A549 (cell line): ENCODE results near the gene MON1A. TPM values are rescaled to one million over a fixed set of nuclear protein-coding genes. Genes with fewer than 3 reads are reported as not detected.

Source experiments
- ATAC-seq, 2 experiments: fragments of 200-7000 bp in 1 of 2; fragments of >200 bp in 1 of 2; cut with Nextera tagmentation in 1 of 2; cut with Tn5 transposase in 1 of 2; 3 replicates each; pipeline versions ENCODE4 v1.8.0 to v1.9.1; 2018 to 2020; ENCODE audit warnings: mild to moderate bottlenecking in 1 of 2, moderate library complexity in 1 of 2
- CTCF ChIA-PET: fragments of 300-600 bp; sonication (Branson Sonifier 250); formaldehyde crosslinking; extraction: SDS; loops from one replicate; lab custom pipeline; 2021; ENCODE audit warnings: antibody characterized with exemption, inconsistent platforms; lab: Yijun Ruan, JAX
- POLR2A ChIA-PET: fragments of 350-600 bp; formaldehyde crosslinking; extraction: SDS; loops from one replicate; lab custom pipeline; 2021; ENCODE audit warnings: antibody characterized with exemption, inconsistent platforms; lab: Yijun Ruan, JAX
- DNase-seq, 2 experiments: peaks; one replicate each; pipeline versions ENCODE4 v3.0.0 to v3.0.0-alpha.2; 2011 to 2016; ENCODE audit warnings: low read depth in 1 of 2, low spot score in 1 of 2
- FAIRE-seq: peaks from 2 replicates; lab custom pipeline; 2011; peaks lifted over from hg19 to GRCh38; lab: Jason Lieb, UNC
- H3K27ac ChIP-seq, 2 experiments: fragments of >200 bp; sonication (Bioruptor Twin); formaldehyde crosslinking; 3 replicates each; pipeline ENCODE4 v1.5.1; 2016 to 2017
- H3K4me1 ChIP-seq: fragments of >200 bp; sonication (Bioruptor Twin); formaldehyde crosslinking; 3 replicates; pipeline ENCODE4 v1.6.1; 2016
- H3K4me2 ChIP-seq: fragments of >200 bp; sonication (Bioruptor Twin); formaldehyde crosslinking; 3 replicates; pipeline ENCODE4 v1.6.1; 2016
- H3K4me3 ChIP-seq: fragments of >200 bp; sonication (Bioruptor Twin); formaldehyde crosslinking; 3 replicates; pipeline ENCODE4 v1.5.1; 2016
- H3K9me3 ChIP-seq: fragments of >200 bp; sonication (Bioruptor Twin); formaldehyde crosslinking; 3 replicates; pipeline ENCODE4 v1.6.1; 2016
- BHLHE40 ChIP-seq: IDR thresholded peaks from 2 replicates; pipeline ENCODE4 v1.6.1; 2012; ENCODE audit warnings: low read depth, low read length, inconsistent platforms
- CEBPB ChIP-seq, 2 experiments: fragments of >200 bp in 1 of 2; sonication (Bioruptor Twin) in 1 of 2; formaldehyde crosslinking in 1 of 2; IDR thresholded peaks; 2 replicates each; pipeline ENCODE4 v1.6.1; 2012 to 2016
- CTCF ChIP-seq: fragments of >200 bp; sonication (Bioruptor Twin); formaldehyde crosslinking; IDR thresholded peaks from 3 replicates; pipeline ENCODE4 v1.5.1; 2016
- EHMT2 ChIP-seq: fragments of 200-600 bp; sonication (generic); IDR thresholded peaks from 2 replicates; pipeline ENCODE4 v1.6.1; 2016; ENCODE audit warnings: antibody characterized with exemption, low read depth, mild to moderate bottlenecking, moderate library complexity
- ELK1 ChIP-seq: fragments of 150-350 bp; IDR thresholded peaks from 2 replicates; pipeline ENCODE4 v1.6.1; 2014; ENCODE audit warnings: low read depth, mild to moderate bottlenecking, low read length
- HDAC2 ChIP-seq: fragments of 200-600 bp; sonication (generic); IDR thresholded peaks from 2 replicates; pipeline ENCODE4 v1.6.1; 2016
- HES2 ChIP-seq: fragments of >200 bp; sonication (Bioruptor Twin); formaldehyde crosslinking; IDR thresholded peaks from 2 replicates; pipeline ENCODE4 v1.6.1; 2016
- HEYL ChIP-seq: fragments of 250-450 bp; sonication (Bioruptor Pico); IDR thresholded peaks from 2 replicates; pipeline ENCODE4 v1.8.0; 2021; ENCODE audit warnings: mild to moderate bottlenecking, moderate library complexity
- HOXA7 ChIP-seq: fragments of 250-450 bp; sonication (Bioruptor Pico); IDR thresholded peaks from 2 replicates; pipeline ENCODE4 v1.5.0; 2020; ENCODE audit warnings: mild to moderate bottlenecking, moderate library complexity
- KDM1A ChIP-seq: fragments of 200-600 bp; sonication (generic); IDR thresholded peaks from 2 replicates; pipeline ENCODE4 v1.6.1; 2016; ENCODE audit warnings: low read depth, mild to moderate bottlenecking
- KDM5A ChIP-seq: fragments of 200-600 bp; sonication (generic); IDR thresholded peaks from 2 replicates; pipeline ENCODE4 v1.6.1; 2016; ENCODE audit warnings: antibody characterized with exemption, mild to moderate bottlenecking
- MAFK ChIP-seq: fragments of 450-650 bp; IDR thresholded peaks from 2 replicates; pipeline ENCODE4 v1.6.1; 2014; ENCODE audit not compliant: partially characterized antibody
- MYC ChIP-seq: IDR thresholded peaks from 2 replicates; pipeline ENCODE4 v1.6.1; 2012; ENCODE audit warnings: mild to moderate bottlenecking, inconsistent platforms, low read length, improper control_type of control experiment, borderline replicate concordance
- NPAS2 ChIP-seq: fragments of 250-450 bp; sonication (Bioruptor Pico); IDR thresholded peaks from 2 replicates; pipeline ENCODE4 v1.8.0; 2022; ENCODE audit warnings: mild to moderate bottlenecking, moderate library complexity, borderline replicate concordance
- PBX3 ChIP-seq: IDR thresholded peaks from 2 replicates; pipeline ENCODE4 v1.6.1; 2012
- PHF8 ChIP-seq: fragments of 200-600 bp; sonication (generic); IDR thresholded peaks from 2 replicates; pipeline ENCODE4 v1.6.1; 2016; ENCODE audit warnings: low read depth, mild to moderate bottlenecking, antibody characterized with exemption, moderate library complexity, borderline replicate concordance
- POLR2AphosphoS2 ChIP-seq: conservative IDR thresholded peaks from 2 replicates; pipeline ENCODE4 v1.6.1; 2012; ENCODE audit warnings: low read length, improper control_type of control experiment, inconsistent platforms
- RAD21 ChIP-seq, 2 experiments: fragments of >200 bp in 1 of 2; sonication (Bioruptor Twin) in 1 of 2; formaldehyde crosslinking in 1 of 2; IDR thresholded peaks in 1 of 2; conservative IDR thresholded peaks in 1 of 2; 2 replicates in 1 of 2; 3 replicates in 1 of 2; pipeline ENCODE4 v1.6.1; 2012 to 2018; ENCODE audit warnings: inconsistent platforms in 1 of 2
- RCOR1 ChIP-seq: fragments of 150-350 bp; IDR thresholded peaks from 2 replicates; pipeline ENCODE4 v1.6.1; 2014; ENCODE audit warnings: antibody characterized with exemption, low read length, low read depth
- RNF2 ChIP-seq: fragments of 200-600 bp; sonication (generic); IDR thresholded peaks from 2 replicates; pipeline ENCODE4 v1.6.1; 2016; ENCODE audit warnings: low read depth, mild to moderate bottlenecking, antibody characterized with exemption, moderate library complexity, borderline replicate concordance
- SREBF2 ChIP-seq: fragments of 450-650 bp; IDR thresholded peaks from 2 replicates; pipeline ENCODE4 v1.6.1; 2014; ENCODE audit warnings: mild to moderate bottlenecking, moderate library complexity
- TP53 ChIP-seq: fragments of 250-450 bp; sonication (Bioruptor Pico); IDR thresholded peaks from 2 replicates; pipeline ENCODE4 v1.5.0; 2021; ENCODE audit warnings: mild to moderate bottlenecking, moderate library complexity
- USF2 ChIP-seq: fragments of 450-650 bp; IDR thresholded peaks from 2 replicates; pipeline ENCODE4 v1.6.1; 2014; ENCODE audit warnings: antibody characterized with exemption
- ZC3H11A ChIP-seq: fragments of 450-650 bp; IDR thresholded peaks from 2 replicates; pipeline ENCODE4 v1.6.1; 2014; ENCODE audit warnings: antibody characterized with exemption, mild to moderate bottlenecking
- ZFP36 ChIP-seq: fragments of 450-650 bp; IDR thresholded peaks from 2 replicates; pipeline ENCODE4 v1.6.1; 2014; ENCODE audit warnings: borderline replicate concordance; ENCODE audit not compliant: partially characterized antibody
- WGBS: methylation state at CpG from one replicate; pipeline ENCODE4 v1.1.6; 2017; ENCODE audit errors: missing lambda C conversion rate; 5-methylcytosine and 5-hydroxymethylcytosine counted together
- polyA plus RNA-seq, 4 experiments: library from polyadenylated mRNA; depleted of rRNA in 3 of 4; stranded (reverse); fragments of >200 nt; fragmentation: RNase III in 1 of 4; extraction: RNeasy Plus Mini Kit Qiagen cat#74134 plus additional on column Dnase treatment in 1 of 4; gene quantifications; 2 replicates in 3 of 4; 3 replicates in 1 of 4; pipeline ENCODE4 v1.2.3, GENCODE V29; 2011 to 2017

MON1A gene
- polyA plus RNA-seq, 2 of the 4 experiments (the other 2 are of a cell fraction) = 4.2 to 5.1 TPM

GRCh38 chr3:49966233-49966942, 36.8 kb upstream of the MON1A start:
- Histone ChIP-seq H3K4me3 (no peak overlapping the region), H3K9me3 (no peaks in the 10 kb centered on the region), H3K4me1 (0 out of 3 replicates have a peak, but pooled peaks cover 6% of the 10 kb centered on the region), H3K27ac (no peak overlapping the region), H3K4me2 (no peak overlapping the region)
- no peak for TF ChIP-seq HOXA7 (CRISPR knock-in tag)
- TF ChIP-seq RAD21 (conservative IDR thresholded peaks at IDR 0.05 in 1 of 2, IDR thresholded peaks at IDR 0.05 in 1 of 2) = no peak
- TF ChIP-seq MAFK = no peak
- TF ChIP-seq PHF8 = no peak
- TF ChIP-seq USF2 = no peak
- TF ChIP-seq TP53 = no peak
- TF ChIP-seq KDM5A = no peak
- TF ChIP-seq HDAC2 = no peak
- no peak for TF ChIP-seq BHLHE40
- TF ChIP-seq HEYL (CRISPR knock-in tag) = no peak
- TF ChIP-seq MYC = no peak
- no peak for TF ChIP-seq RCOR1
- no peak for TF ChIP-seq KDM1A
- TF ChIP-seq ZFP36 = no peak
- no peak for TF ChIP-seq POLR2AphosphoS2
- DNase-seq = no peak
- no peak for ATAC-seq
- POLR2A ChIA-PET = no interaction called here
- no peak for FAIRE-seq
- CTCF ChIA-PET = interaction anchor here (1.1 kb wide), 1 partner anchor 228 kb away, joined by 4 read pairs; no protein-coding TSS in a partner anchor
- 83% methylated on average over 1 of the region's 1 CpG for WGBS

- H3K4me2 ChIP-seq = no peak overlapping the region
- no peak for TF ChIP-seq RNF2
- TF ChIP-seq CTCF = no peak
- TF ChIP-seq PBX3 = no peak
- no peak for TF ChIP-seq ZFP36
- no peak for TF ChIP-seq MYC
- no peak for TF ChIP-seq ELK1
- TF ChIP-seq ZC3H11A = no peak
- no peak for TF ChIP-seq CEBPB (IDR thresholded peaks at IDR 0.05)
- no peak for TF ChIP-seq RAD21 (conservative IDR thresholded peaks at IDR 0.05 in 1 of 2, IDR thresholded peaks at IDR 0.05 in 1 of 2)
- TF ChIP-seq TP53 = no peak
- TF ChIP-seq SREBF2 = no peak
- no peak for TF ChIP-seq KDM5A
- TF ChIP-seq MAFK = no peak
- TF ChIP-seq NPAS2 (CRISPR knock-in tag) = no peak
- TF ChIP-seq HES2 = no peak
- no peak for TF ChIP-seq KDM1A
- no peak for TF ChIP-seq EHMT2
- no peaks in the 10 kb centered on the region for H3K9me3 ChIP-seq
- ATAC-seq (no peak), DNase-seq (no peak), FAIRE-seq (no peak)
- ChIA-PET POLR2A (interaction anchor here (0.6 kb wide), 1 partner anchor 225 kb away, joined by 4 read pairs; no protein-coding TSS in a partner anchor), CTCF (no interaction called here)
- 89% methylated on average over 3 of the region's 3 CpGs for WGBS
- no peak overlapping the region for H3K4me3 ChIP-seq
- peaks cover 9% of the 10 kb centered on the region; the same call in 2 of the 3 replicates for H3K4me1 ChIP-seq
- H3K27ac ChIP-seq = no peak overlapping the region
These were observed 26.0 kb upstream of the MON1A start for GRCh38 chr3:49955636-49956035.
